HUDEP-2 (cell line): ENCODE results near the gene KRT84.
"Not testable (repeated sequence)": the region's sequence is repeated elsewhere in the genome, so short reads cannot be mapped to it uniquely, and the experiment has no call there.

Source experiments
- DNase-seq, 76 experiments: peaks; one replicate each; lab custom pipeline; 2025; ENCODE audit not compliant: unreplicated experiment in 76 of 76; lab: John Stamatoyannopoulos, UW

Gene KRT84

DNA sequence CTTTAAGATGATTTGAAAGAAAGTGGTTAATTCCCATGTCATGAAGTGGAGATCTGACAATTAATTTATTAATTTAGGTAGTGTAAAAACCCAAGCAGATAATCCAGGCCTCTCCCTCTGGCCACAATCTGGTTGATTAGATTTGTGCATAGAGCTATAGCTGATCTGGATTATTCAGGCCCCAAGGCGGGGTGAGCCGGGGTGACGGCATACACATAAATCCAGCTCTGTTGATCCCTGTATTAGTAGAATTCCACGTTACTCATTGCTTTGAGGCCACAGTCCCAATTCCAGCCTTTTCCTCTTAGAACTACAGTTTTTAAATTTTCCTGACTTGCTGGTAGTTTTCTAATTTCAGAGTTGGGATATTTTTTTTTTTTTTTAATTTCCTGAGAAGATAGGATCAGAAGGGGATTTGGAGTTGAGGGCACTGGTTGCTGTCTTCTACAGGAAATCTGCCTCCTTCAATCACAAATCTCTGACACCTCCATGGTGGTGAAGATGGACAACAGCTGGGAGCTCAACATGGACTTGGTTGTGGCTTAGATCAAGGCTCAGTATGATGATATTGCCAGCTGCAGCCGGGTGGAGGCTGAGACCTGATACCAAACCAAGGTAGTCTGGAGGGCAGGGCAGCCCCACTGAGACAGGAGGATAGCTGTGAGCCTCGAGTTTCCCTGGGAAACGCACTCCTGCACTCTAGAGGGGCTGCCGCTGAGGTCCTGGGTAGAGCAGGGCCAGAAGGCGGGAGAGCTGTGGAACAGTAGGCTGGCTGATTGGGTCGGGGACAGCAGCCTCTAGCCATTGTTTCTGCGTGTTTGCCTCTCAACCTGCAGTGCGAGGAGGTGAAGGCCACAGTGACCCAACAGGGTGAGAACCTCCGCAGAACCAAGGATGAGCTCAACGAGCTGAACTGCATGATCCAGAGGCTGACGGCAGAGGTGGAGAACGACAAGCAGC lies 37.6 kb downstream of the KRT84 start:
- no peak for DNase-seq

DNA sequence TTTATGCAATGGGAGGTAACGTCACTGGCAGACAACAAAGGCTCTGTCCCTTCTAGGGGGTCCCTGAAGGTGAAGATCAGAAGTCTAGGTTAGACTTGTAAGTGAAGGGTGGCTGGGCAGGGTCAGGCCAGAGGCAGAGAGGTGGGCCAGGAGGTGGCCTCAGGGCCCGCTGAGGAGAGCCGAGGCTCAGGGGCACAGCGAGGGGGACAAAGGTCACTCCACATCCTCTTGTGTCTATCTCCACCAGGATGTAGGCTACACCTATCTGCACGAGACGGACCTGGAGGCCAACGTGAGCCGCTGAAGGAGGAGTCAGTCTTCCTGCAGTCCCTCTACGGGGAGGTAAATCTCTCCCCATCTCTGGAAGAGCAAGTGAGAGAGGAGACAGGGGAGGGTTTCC lies 38.4 kb downstream of the KRT84 start:
- no peak for DNase-seq

- DNase-seq = no peak
These were observed 38.9 kb downstream of the KRT84 start for GRCh38 chr12:52346593-52346992.

GRCh38 chr12:52345041-52345440 lies 40.4 kb downstream of the KRT84 start:
- DNase-seq = not testable (repeated sequence)

GRCh38 chr12:52344111-52344510 lies 41.3 kb downstream of the KRT84 start:
- DNase-seq = no peak

GRCh38 chr12:52343550-52343949 lies 41.9 kb downstream of the KRT84 start:
- DNase-seq = no peak

- no peak for DNase-seq
These were observed 42.5 kb downstream of the KRT84 start for GRCh38 chr12:52342781-52343490.

DNA sequence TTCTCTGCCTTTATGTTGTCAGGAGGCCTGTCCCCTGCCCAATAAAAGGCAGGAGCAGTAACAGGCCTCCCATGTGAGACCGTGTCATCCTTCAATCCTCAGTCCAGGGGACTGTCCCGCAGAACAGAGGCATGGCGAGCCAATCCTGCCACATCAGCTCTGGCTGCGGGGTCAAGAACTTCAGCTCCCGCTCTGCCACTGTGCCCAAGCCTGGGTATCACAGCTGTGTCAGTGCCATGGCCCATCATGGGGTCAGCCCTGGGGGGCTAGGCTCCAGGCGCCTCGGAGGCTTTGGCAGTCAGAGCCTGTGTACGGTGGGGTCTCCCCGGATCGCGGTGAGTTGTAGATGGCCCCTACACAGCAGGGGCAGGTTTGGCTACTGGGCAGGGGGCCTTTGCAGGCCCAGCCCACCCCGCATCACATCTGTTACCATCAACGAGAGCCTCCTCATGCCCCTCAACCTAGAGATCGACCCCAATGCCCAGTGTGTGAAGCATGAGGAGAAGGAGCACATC lies 44.3 kb downstream of the KRT84 start:
- no peak for DNase-seq

DNA sequence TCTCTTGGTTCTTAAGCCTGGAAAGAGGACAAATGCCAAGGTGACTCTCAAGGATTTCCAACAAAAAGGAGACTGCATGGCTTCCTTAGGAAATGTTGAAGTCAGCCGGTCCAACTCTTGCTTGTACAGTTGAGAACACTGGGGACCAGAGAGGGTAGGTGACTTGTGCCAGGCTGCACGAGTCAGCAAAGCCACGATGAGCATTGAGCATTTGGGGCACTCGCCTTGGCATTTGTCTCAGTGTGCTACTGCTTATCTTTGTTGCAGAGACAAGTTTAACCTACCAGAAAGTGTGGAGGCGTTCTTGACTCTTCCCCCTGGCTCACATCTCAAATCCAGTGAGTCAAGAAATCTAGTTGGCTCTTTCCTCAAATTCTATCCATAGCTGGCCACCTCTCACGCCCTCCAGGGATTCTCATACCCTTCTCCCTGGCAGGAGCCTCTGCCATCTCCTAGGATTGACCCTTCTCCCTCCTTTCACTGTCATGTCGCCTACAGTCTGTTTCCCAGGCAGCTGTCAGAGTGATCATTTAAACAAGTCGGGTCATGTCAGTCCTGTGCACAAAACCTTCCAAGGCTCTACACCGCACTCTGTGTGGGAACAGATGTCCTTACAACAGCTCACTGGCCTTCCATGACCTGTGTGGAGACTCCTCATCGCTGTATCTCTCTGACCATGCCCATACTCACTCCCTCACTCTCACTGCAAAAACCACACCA lies 47.1 kb downstream of the KRT84 start:
- DNase-seq = peak in 2 of 76 experiments; percentile 2 to 5

- DNase-seq = no peak
These were observed 48.4 kb downstream of the KRT84 start for GRCh38 chr12:52337054-52337453.

DNA sequence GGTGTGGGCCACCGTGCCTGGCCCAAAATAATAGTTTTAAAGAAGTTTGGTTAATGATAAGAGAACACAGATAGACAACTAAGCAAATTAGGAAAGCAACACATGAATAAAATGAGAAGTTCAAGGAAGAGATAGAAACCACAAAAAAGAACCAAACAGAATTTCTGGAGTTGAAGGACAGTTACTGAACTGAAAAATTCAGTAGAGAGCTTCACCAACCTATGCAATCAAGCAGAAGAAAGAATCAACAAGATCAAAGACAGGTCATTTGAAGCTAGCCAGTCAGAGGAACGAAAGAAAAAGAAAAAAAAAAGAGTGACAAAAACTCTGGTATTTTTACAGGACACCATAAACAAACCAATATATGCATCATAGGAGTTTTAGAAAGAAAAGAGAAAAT lies 48.8 kb downstream of the KRT84 start:
- no peak for DNase-seq

- DNase-seq = peak in 34 of 76 experiments; percentile 1 to 45 (median 12)
These were observed 49.7 kb downstream of the KRT84 start for GRCh38 chr12:52335598-52336262.

DNA sequence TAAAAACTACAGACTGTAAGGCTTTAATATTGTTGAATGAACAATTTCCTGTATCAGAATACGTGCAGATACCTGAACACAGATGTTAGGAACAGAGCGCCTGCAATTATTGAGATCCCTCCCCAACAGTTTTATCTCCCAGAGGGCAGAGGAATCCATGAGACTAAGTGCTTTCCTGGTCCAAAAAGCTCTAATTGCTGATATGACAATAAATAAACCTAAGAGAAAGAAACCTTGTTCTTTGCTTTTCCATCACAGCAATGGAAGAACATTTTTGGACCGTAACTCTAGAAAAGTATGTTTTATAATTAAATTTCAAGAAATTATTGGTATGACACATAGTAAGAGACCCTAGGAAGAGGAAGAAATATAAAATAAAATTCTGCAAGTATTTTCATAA lies 51.3 kb downstream of the KRT84 start:
- no peak for DNase-seq

- DNase-seq = no peak
These were observed 52.1 kb downstream of the KRT84 start for GRCh38 chr12:52333321-52333720.

GRCh38 chr12:52332381-52332780 lies 53.1 kb downstream of the KRT84 start:
- no peak for DNase-seq

DNA sequence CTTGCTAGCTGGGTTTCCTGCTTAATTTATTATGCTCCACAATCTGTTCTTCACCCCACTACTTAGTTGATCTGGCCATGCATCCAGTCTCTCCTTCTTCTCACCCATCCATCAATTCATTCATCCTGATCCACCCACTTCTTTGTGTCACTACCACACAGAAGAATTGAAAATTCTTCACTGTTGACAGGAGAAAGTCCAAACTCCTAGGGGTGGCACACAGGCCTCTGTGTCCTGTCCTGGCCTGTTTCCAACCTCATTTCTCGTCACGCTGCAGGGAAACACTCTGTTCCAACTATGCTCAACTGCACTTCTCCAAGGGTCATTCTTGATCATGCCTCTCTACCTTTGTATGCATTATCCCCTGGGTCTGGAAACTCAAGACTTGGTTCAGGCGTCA lies 53.6 kb downstream of the KRT84 start:
- no peak for DNase-seq

DNA sequence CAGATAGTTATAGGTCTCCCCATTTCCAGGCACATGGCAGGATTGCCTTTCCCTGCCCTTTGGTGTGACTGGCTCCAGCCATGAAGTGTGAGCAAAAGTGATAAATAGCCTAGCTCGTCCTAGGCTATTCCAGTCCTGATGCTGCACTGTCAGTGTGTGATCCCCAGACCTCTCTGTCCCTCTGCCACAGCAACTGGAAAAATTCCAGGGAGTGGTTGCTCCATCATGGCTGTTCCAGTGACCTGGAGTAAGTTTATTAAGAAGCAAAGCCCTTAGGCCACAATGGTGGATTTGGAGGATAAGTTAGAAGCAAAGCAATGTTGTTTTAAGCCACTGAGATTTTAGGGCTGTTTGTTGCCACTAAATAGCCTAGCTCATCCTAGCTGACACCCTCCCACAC lies 54.4 kb downstream of the KRT84 start:
- DNase-seq = no peak

GRCh38 chr12:52327830-52328500 lies 57.5 kb downstream of the KRT84 start:
- DNase-seq = no peak
